ENCODE measurements around the gene MUC6. TPM values are rescaled to one million over a fixed set of nuclear protein-coding genes. Genes with fewer than 3 reads are reported as not detected.

MUC6 gene
- total RNA-seq, 1 experiment from 2014 or later = 0.07 TPM

GRCh38 chr11:1059759-1060158, 23.2 kb upstream of the MUC6 start:
- CTCF ChIA-PET = no interaction called here
- no peak overlapping the region for H3K4me3 ChIP-seq
- intact Hi-C loops (cut with micrococcal nuclease; ENCODE audit: unreplicated experiment) = loop anchor here (10.0 kb wide), 1 partner anchor 55 kb away; no protein-coding TSS in a partner anchor

DNA sequence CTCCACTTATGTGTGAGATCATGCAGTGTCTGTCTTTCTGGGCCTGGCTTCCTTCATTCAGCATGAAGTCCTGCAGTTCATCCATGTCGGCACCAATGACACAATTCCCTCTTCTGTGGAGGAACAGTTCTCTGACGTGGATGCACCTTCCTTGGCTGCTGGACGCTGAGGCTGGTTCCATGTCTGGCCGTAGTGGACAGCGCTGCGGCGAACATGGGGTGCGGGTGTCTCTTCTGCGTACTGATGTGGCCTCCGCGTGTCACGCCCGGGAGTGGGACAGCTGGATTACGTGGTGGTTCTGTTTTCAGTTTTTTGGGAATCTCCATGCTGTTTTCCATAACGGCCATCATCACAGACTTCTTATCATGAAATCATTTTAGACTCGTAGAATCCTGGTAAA, 21.3 kb upstream of the MUC6 start:
- no peaks in the 10 kb centered on the region for H3K27me3 ChIP-seq (ENCODE audit: insufficient read depth, low read depth)
- no peak overlapping the region for H3K4me3 ChIP-seq
- BruUV-seq (replicated peaks) = no TSS peak
- CTCF ChIA-PET = interaction anchor here (0.7 kb wide), 1 partner anchor 23 kb away, joined by 8 read pairs; no protein-coding TSS in a partner anchor
- H3K9me2 ChIP-seq (ENCODE audit: insufficient read depth) = no peaks in the 10 kb centered on the region
- intact Hi-C loops (cut with micrococcal nuclease; ENCODE audit: unreplicated experiment) = loop anchor here (10.0 kb wide), 1 partner anchor 57 kb away; no protein-coding TSS in a partner anchor
- no peak overlapping the region for H2AFZ ChIP-seq
- H3K4me2 ChIP-seq = no peak overlapping the region
- POLR2A ChIA-PET (ENCODE audit: unreplicated experiment) = no interaction called here
- H3K27ac ChIP-seq = no peak overlapping the region
- H3K4me1 ChIP-seq (replicated peaks; ENCODE audit: insufficient read depth) = peaks cover 12% of the 10 kb centered on the region
- no peaks in the 10 kb centered on the region for H3K79me2 ChIP-seq (ENCODE audit: low read depth)
- H3K9me3 ChIP-seq (ENCODE audit: insufficient read depth, low read depth) = no peaks in the 10 kb centered on the region
- DNase-seq = no peak
- H3K36me3 ChIP-seq (ENCODE audit: low read depth) = no peaks in the 10 kb centered on the region
- H3F3A ChIP-seq (ENCODE audit: insufficient read depth, low read depth) = peaks cover 10% of the 10 kb centered on the region; the same call in 1 of the 2 replicates
- TF ChIP-seq EZH2 (IDR thresholded peaks at IDR 0.05; ENCODE audit: low read depth) = no peak
- TF ChIP-seq, protein P1, sequence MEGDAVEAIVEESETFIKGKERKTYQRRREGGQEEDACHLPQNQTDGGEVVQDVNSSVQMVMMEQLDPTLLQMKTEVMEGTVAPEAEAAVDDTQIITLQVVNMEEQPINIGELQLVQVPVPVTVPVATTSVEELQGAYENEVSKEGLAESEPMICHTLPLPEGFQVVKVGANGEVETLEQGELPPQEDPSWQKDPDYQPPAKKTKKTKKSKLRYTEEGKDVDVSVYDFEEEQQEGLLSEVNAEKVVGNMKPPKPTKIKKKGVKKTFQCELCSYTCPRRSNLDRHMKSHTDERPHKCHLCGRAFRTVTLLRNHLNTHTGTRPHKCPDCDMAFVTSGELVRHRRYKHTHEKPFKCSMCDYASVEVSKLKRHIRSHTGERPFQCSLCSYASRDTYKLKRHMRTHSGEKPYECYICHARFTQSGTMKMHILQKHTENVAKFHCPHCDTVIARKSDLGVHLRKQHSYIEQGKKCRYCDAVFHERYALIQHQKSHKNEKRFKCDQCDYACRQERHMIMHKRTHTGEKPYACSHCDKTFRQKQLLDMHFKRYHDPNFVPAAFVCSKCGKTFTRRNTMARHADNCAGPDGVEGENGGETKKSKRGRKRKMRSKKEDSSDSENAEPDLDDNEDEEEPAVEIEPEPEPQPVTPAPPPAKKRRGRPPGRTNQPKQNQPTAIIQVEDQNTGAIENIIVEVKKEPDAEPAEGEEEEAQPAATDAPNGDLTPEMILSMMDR (conservative IDR thresholded peaks at IDR 0.05) = no peak
- no peaks in the 10 kb centered on the region for H4K20me1 ChIP-seq (ENCODE audit: insufficient read depth)

More at GRCh38 chr11:1059759-1060158, 23.2 kb upstream of the MUC6 start:
- POLR2A ChIA-PET (ENCODE audit: unreplicated experiment) = no interaction called here
- no peaks in the 10 kb centered on the region for H3K27me3 ChIP-seq (ENCODE audit: insufficient read depth, low read depth)
- TF ChIP-seq, protein P1 (conservative IDR thresholded peaks at IDR 0.05) = no peak
- TF ChIP-seq EZH2 (IDR thresholded peaks at IDR 0.05; ENCODE audit: low read depth) = no peak
- no peaks in the 10 kb centered on the region for H3K36me3 ChIP-seq (ENCODE audit: low read depth)
- H3K4me2 ChIP-seq = no peak overlapping the region
- H3F3A ChIP-seq (ENCODE audit: insufficient read depth, low read depth) = peaks cover 10% of the 10 kb centered on the region; the same call in 1 of the 2 replicates
- H3K27ac ChIP-seq = no peak overlapping the region
- no peaks in the 10 kb centered on the region for H3K9me3 ChIP-seq (ENCODE audit: insufficient read depth, low read depth)
- H2AFZ ChIP-seq = no peak overlapping the region
- H3K4me1 ChIP-seq (replicated peaks; ENCODE audit: insufficient read depth) = peaks cover 12% of the 10 kb centered on the region
- BruUV-seq (replicated peaks) = no TSS peak
- DNase-seq = no peak
- no peaks in the 10 kb centered on the region for H3K9me2 ChIP-seq (ENCODE audit: insufficient read depth)
- no peaks in the 10 kb centered on the region for H3K79me2 ChIP-seq (ENCODE audit: low read depth)
- H4K20me1 ChIP-seq (ENCODE audit: insufficient read depth) = no peaks in the 10 kb centered on the region

DNA sequence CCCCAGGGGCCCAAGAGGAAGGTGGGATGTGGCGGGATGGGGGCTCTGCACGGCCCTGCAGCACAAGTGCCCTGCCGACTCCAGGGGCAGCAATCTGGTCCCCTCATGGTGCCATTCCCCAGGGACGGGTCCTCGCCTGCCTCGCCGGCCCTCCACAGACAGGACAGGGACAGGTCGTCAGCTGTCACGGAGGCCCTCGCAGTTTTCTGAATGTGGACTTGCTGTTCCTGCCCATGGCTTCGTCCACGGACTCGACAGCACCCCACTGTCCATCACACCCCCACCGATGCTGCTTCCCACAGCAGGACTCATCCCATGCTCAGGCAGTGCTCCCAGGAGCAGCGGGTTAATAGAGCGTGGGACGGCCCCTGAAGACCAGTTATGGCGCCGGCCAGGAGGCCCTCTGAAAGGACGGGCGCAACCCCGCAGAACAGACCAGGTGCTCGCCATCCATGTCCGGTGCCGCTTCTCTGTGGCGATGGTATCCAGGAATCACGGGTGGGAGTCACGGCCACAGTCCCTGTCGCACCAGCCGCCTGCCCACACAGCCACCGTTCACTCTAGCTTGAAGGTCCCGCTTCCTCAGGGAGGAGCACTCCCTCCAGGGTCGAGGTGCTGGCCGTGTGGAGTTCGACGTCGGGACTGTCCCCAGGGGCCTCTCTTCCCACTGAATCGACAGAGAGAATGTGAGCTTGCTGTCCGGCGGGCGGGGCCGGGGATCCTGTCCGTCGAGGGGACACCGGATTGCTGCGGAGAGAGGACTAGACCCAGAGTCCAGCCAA, 19.7 kb upstream of the MUC6 start:
- no peak for DNase-seq
- no peaks in the 10 kb centered on the region for H3K79me2 ChIP-seq (ENCODE audit: low read depth)
- H3K9me3 ChIP-seq (ENCODE audit: insufficient read depth, low read depth) = no peaks in the 10 kb centered on the region
- no peaks in the 10 kb centered on the region for H3K27me3 ChIP-seq (ENCODE audit: insufficient read depth, low read depth)
- H3K9me2 ChIP-seq (ENCODE audit: insufficient read depth) = no peaks in the 10 kb centered on the region
- CTCF ChIA-PET = no interaction called here
- H2AFZ ChIP-seq = no peak overlapping the region
- no peak overlapping the region for H3K27ac ChIP-seq
- BruUV-seq (replicated peaks) = no TSS peak
- H3K4me1 ChIP-seq (replicated peaks; ENCODE audit: insufficient read depth) = peaks cover 9% of the 10 kb centered on the region
- H3K36me3 ChIP-seq (ENCODE audit: low read depth) = no peaks in the 10 kb centered on the region
- H3F3A ChIP-seq (ENCODE audit: insufficient read depth, low read depth) = peaks cover 3% of the 10 kb centered on the region; the same call in 1 of the 2 replicates
- H4K20me1 ChIP-seq (ENCODE audit: insufficient read depth) = no peaks in the 10 kb centered on the region
- no peak overlapping the region for H3K4me2 ChIP-seq
- intact Hi-C loops (cut with micrococcal nuclease; ENCODE audit: unreplicated experiment) = loop anchor here (10.0 kb wide), 1 partner anchor 59 kb away; no protein-coding TSS in a partner anchor
- POLR2A ChIA-PET (ENCODE audit: unreplicated experiment) = no interaction called here
- TF ChIP-seq, protein P1 (conservative IDR thresholded peaks at IDR 0.05) = no peak
- TF ChIP-seq EZH2 (IDR thresholded peaks at IDR 0.05; ENCODE audit: low read depth) = no peak
- H3K4me3 ChIP-seq = no peak overlapping the region
